Activated CD4-positive, alpha-beta memory T cell treated with anti-CD3 and anti-CD28 coated beads, Interleukin-2, amount 10 ng/mL, durations not matched to agents 7 days and 5 days (primary cell): ENCODE data around the gene MDM2. TPM values are rescaled to one million over a fixed set of nuclear protein-coding genes. Genes with fewer than 3 reads are reported as not detected.
"Not testable (repeated sequence)": the region's sequence is repeated elsewhere in the genome, so short reads cannot be mapped to it uniquely, and the experiment has no call there.

Experiments used
- CTCF ChIA-PET: fragments of 350-600 bp; sonication (Branson Sonifier 250); formaldehyde crosslinking; loops from one replicate; lab custom pipeline; 2021; ENCODE audit warnings: antibody characterized with exemption, inconsistent platforms; lab: Charles Lee
- POLR2A ChIA-PET: fragments of 350-600 bp; sonication (Branson Sonifier 250); formaldehyde crosslinking; loops from one replicate; lab custom pipeline; 2021; ENCODE audit warnings: antibody characterized with exemption; lab: Charles Lee
- DNase-seq: peaks from one replicate; pipeline ENCODE4 v3.0.0-alpha.2; 2020
- H3K27ac Mint-ChIP-seq: one replicate; pipeline ENCODE4 v1.8.0; 2021; ENCODE audit warnings: mild to moderate bottlenecking, mixed read lengths
- H3K27me3 Mint-ChIP-seq: one replicate; pipeline ENCODE4 v1.8.0; 2021; ENCODE audit warnings: mixed read lengths
- H3K36me3 Mint-ChIP-seq: one replicate; pipeline ENCODE4 v1.8.0; 2021; ENCODE audit warnings: low read depth, mixed read lengths
- H3K4me1 Mint-ChIP-seq: one replicate; pipeline ENCODE4 v1.8.0; 2021; ENCODE audit warnings: mixed read lengths
- H3K4me3 Mint-ChIP-seq: one replicate; pipeline ENCODE4 v1.8.0; 2021; ENCODE audit warnings: mild to moderate bottlenecking, mixed read lengths
- H3K9me3 Mint-ChIP-seq: one replicate; pipeline ENCODE4 v1.8.0; 2021; ENCODE audit warnings: mixed read lengths
- total RNA-seq, 2 experiments: library from RNA; stranded (reverse); gene quantifications; one replicate each; pipeline ENCODE4 v1.2.3, GENCODE V29; 2021

The MDM2 gene
- total RNA-seq, 2 experiments from 2014 or later, result 194 to 201 TPM

GRCh38 chr12:68812553-68813241, 4.7 kb downstream of the MDM2 start:
- no peak for DNase-seq
- CTCF ChIA-PET, result interaction anchor here (0.7 to 7.7 kb wide), 6 partner anchors 9 to 320 kb away, joined by 3 to 65 read pairs (median 3); no protein-coding TSS in a partner anchor
- H3K36me3 Mint-ChIP-seq, result peaks cover 86% of the 10 kb centered on the region
- H3K27ac Mint-ChIP-seq, result peak overlapping the region; percentile 19
- peak overlapping the region; percentile 58 for H3K4me3 Mint-ChIP-seq
- peaks cover 61% of the 10 kb centered on the region for H3K4me1 Mint-ChIP-seq
- H3K9me3 Mint-ChIP-seq, result no peaks in the 10 kb centered on the region
- POLR2A ChIA-PET, result interaction anchor here (0.7 to 2.7 kb wide), 9 partner anchors 9 to 1532 kb away, joined by 3 to 10 read pairs (median 3); partner anchors contain the start of gene SLC35E3
- H3K27me3 Mint-ChIP-seq, result no peaks in the 10 kb centered on the region

DNA sequence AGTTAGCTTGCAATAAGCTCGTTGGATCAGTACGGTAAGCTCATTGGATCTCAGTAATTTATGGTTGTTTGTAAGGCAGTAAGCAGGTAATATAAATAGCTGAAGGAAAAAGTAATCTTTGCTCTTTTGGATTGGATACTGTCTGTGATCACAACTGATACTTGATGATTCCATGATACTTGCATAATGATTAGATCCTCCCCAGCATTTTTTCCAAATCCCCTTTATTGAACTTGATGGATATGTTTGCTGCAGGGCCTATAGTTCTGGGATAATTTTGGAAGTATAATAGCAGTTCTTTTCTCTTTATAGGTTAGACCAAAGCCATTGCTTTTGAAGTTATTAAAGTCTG, 5.2 kb downstream of the MDM2 start:
- Mint-ChIP-seq H3K4me3 (peak overlapping the region; percentile 15), H3K4me1 (peaks cover 61% of the 10 kb centered on the region), H3K27ac (peak overlapping the region; percentile 19), H3K27me3 (no peaks in the 10 kb centered on the region), H3K9me3 (no peaks in the 10 kb centered on the region), H3K36me3 (peaks cover 83% of the 10 kb centered on the region)
- DNase-seq, result no peak
- ChIA-PET CTCF (interaction anchor here (0.7 to 7.7 kb wide), 6 partner anchors 9 to 320 kb away, joined by 3 to 65 read pairs (median 3); no protein-coding TSS in a partner anchor), POLR2A (interaction anchor here (0.7 to 2.7 kb wide), 9 partner anchors 8 to 518 kb away, joined by 3 to 10 read pairs (median 3); partner anchors contain the start of gene SLC35E3)

DNA sequence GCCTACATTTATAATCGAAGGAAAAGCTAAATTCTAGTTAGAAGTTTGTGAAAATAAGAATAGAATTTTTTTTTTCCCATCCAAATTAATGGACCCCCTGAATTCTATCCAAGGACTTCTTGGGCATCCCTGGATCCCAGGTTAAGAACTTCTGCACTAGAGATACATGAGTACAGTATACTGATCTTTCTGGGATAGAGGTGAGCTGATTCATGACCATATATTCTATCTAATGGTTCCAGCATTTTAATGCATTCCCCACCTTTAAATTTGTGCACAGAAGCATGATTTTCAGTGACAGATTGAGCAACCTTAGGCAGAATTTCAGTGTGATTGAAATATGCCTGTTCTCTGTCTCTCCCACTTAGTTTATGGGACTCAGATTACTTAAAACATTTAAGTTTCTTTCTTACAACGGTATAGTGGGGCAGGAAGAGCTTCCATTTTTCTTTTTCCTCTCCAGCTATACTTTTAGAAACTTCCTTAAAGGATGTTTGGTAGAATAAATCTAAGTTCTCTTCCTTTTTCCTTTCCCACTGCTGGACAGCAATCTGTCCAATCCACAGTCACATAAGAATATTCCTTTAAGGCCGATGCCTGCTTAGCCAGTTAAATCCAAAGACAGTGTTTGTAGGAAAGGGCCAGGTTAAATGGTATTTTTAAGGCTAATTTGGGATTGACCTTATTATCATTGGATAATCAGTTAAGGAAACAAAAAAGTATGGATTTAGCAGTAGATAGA, 6.7 kb downstream of the MDM2 start:
- no peak for DNase-seq
- Mint-ChIP-seq H3K36me3 (peaks cover 78% of the 10 kb centered on the region), H3K27ac (no peak overlapping the region), H3K27me3 (no peaks in the 10 kb centered on the region), H3K4me3 (no peak overlapping the region), H3K4me1 (peaks cover 61% of the 10 kb centered on the region), H3K9me3 (no peaks in the 10 kb centered on the region)
- ChIA-PET POLR2A (interaction anchor here (0.6 to 2.7 kb wide), 6 partner anchors 9 to 517 kb away, joined by 3 to 10 read pairs (median 4); partner anchors contain the start of genes RAP1B and SLC35E3), CTCF (interaction anchor here (0.7 to 7.7 kb wide), 2 partner anchors 13 to 16 kb away, joined by 4 to 65 read pairs; no protein-coding TSS in a partner anchor)

- H3K36me3 Mint-ChIP-seq, result peaks cover 79% of the 10 kb centered on the region
- POLR2A ChIA-PET, result interaction anchor here (1.1 to 1.7 kb wide), 2 partner anchors 9 to 15 kb away, joined by 4 to 5 read pairs; no protein-coding TSS in a partner anchor
- H3K9me3 Mint-ChIP-seq, result no peaks in the 10 kb centered on the region
- no peak for DNase-seq
- H3K27ac Mint-ChIP-seq, result peak overlapping the region; percentile 1
- H3K4me1 Mint-ChIP-seq, result peaks cover 65% of the 10 kb centered on the region
- H3K27me3 Mint-ChIP-seq, result no peaks in the 10 kb centered on the region
- CTCF ChIA-PET, result interaction anchor here (3.5 to 7.7 kb wide), 2 partner anchors 7 to 16 kb away, joined by 30 to 65 read pairs; partner anchors contain the start of gene MDM2
- H3K4me3 Mint-ChIP-seq, result no peak overlapping the region
Observed at GRCh38 chr12:68815232-68815927, 7.4 kb downstream of the MDM2 start.

- H3K27ac Mint-ChIP-seq, result peak overlapping the region; percentile 70
Observed at GRCh38 chr12:68815928-68816800, 8.2 kb downstream of the MDM2 start.

DNA sequence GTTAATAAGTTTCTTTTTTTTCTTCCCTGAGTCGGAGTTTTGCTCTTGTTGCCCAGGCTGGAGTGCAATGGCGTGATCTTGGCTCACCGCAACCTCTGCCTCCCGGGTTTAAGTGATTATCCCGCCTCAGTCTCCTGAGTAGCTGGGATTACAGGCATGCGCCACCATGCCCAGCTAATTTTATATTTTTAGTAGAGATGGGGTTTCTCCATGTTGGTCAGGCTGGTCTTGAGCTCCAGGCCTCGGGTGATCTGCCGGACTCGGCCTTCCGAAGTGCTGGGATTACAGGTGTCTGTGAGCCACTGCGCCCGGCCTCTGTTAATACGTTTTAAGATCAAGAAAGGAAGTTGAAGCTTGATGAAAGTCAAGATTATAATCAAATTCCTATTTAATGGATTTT, 11.5 kb downstream of the MDM2 start:
- DNase-seq, H3K27me3 Mint-ChIP-seq, H3K27ac Mint-ChIP-seq, H3K9me3 Mint-ChIP-seq, H3K4me3 Mint-ChIP-seq: not testable (repeated sequence)
- peaks cover 54% of the 10 kb centered on the region for H3K4me1 Mint-ChIP-seq
- POLR2A ChIA-PET, result interaction anchor here (1.5 to 4.2 kb wide), 3 partner anchors 11 to 73 kb away, joined by 4 to 33 read pairs (median 7); partner anchors contain the start of genes MDM2 and SLC35E3
- CTCF ChIA-PET, result interaction anchor here (0.9 to 1.3 kb wide), 5 partner anchors 9 to 73 kb away, joined by 3 to 9 read pairs (median 4); partner anchors contain the start of gene MDM2
- H3K36me3 Mint-ChIP-seq, result peaks cover 73% of the 10 kb centered on the region

More at GRCh38 chr12:68815928-68816800, 8.2 kb downstream of the MDM2 start:
- DNase-seq, result no peak
- Mint-ChIP-seq H3K4me1 (peaks cover 66% of the 10 kb centered on the region), H3K9me3 (no peaks in the 10 kb centered on the region), H3K4me3 (no peak overlapping the region), H3K27me3 (no peaks in the 10 kb centered on the region), H3K36me3 (peaks cover 80% of the 10 kb centered on the region)
- POLR2A ChIA-PET, result interaction anchor here (0.8 to 2.6 kb wide), 3 partner anchors 8 to 69 kb away, joined by 4 to 27 read pairs (median 8); partner anchors contain the start of gene MDM2
- CTCF ChIA-PET, result interaction anchor here (3.5 to 7.7 kb wide), 2 partner anchors 8 to 15 kb away, joined by 30 to 65 read pairs; partner anchors contain the start of gene MDM2

- no peak for DNase-seq
- Mint-ChIP-seq H3K27ac (peak overlapping the region; percentile 52), H3K36me3 (peaks cover 69% of the 10 kb centered on the region), H3K9me3 (no peaks in the 10 kb centered on the region), H3K27me3 (no peaks in the 10 kb centered on the region), H3K4me3 (no peak overlapping the region), H3K4me1 (peaks cover 48% of the 10 kb centered on the region)
- ChIA-PET POLR2A (interaction anchor here (0.6 to 4.2 kb wide), 7 partner anchors 9 to 589 kb away, joined by 3 to 33 read pairs (median 3); partner anchors contain the start of gene MDM2), CTCF (interaction anchor here (1.4 to 2.6 kb wide), 4 partner anchors 9 to 13 kb away, joined by 3 to 18 read pairs (median 8); partner anchors contain the start of gene MDM2)
Observed at GRCh38 chr12:68821357-68822188, 13.6 kb downstream of the MDM2 start.

- POLR2A ChIA-PET, result interaction anchor here (1.2 kb wide), 1 partner anchor 9 kb away, joined by 4 read pairs; no protein-coding TSS in a partner anchor
- no peak for DNase-seq
Observed at GRCh38 chr12:68823696-68824095, 15.7 kb downstream of the MDM2 start.

DNA sequence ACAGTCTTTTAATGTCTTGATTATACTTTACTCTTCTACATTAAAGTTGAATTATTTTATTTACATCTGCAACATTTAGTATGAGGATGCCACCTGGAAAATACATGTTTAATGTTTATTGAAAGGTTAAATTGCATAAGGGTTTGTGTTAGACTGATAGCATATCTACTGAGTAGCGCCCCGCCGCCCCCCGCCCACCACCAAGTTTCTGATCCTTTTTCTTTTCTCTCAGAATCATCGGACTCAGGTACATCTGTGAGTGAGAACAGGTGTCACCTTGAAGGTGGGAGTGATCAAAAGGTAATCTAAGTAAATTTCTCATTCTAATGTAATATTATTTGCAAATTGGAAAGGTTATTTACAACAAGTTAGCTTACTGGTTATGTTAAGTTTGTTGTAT, 16.2 kb downstream of the MDM2 start:
- H3K4me1 Mint-ChIP-seq, result peaks cover 45% of the 10 kb centered on the region
- DNase-seq, result no peak
- H3K27me3 Mint-ChIP-seq, result no peaks in the 10 kb centered on the region
- ChIA-PET POLR2A (interaction anchor here (1.2 to 1.4 kb wide), 2 partner anchors 9 to 11 kb away, joined by 3 to 4 read pairs; no protein-coding TSS in a partner anchor), CTCF (no interaction called here)
- H3K36me3 Mint-ChIP-seq, result peaks cover 72% of the 10 kb centered on the region
- H3K27ac Mint-ChIP-seq, result no peak overlapping the region
- H3K9me3 Mint-ChIP-seq, result no peaks in the 10 kb centered on the region
- H3K4me3 Mint-ChIP-seq, result no peak overlapping the region

More at GRCh38 chr12:68823696-68824095, 15.7 kb downstream of the MDM2 start:
- peaks cover 73% of the 10 kb centered on the region for H3K36me3 Mint-ChIP-seq
- CTCF ChIA-PET, result interaction anchor here (2.6 kb wide), 1 partner anchor 15 kb away, joined by 18 read pairs; the partner anchor contains the start of gene MDM2
- H3K9me3 Mint-ChIP-seq, result no peaks in the 10 kb centered on the region
- no peak overlapping the region for H3K4me3 Mint-ChIP-seq
- no peak overlapping the region for H3K27ac Mint-ChIP-seq
- peaks cover 47% of the 10 kb centered on the region for H3K4me1 Mint-ChIP-seq
- no peaks in the 10 kb centered on the region for H3K27me3 Mint-ChIP-seq

DNA sequence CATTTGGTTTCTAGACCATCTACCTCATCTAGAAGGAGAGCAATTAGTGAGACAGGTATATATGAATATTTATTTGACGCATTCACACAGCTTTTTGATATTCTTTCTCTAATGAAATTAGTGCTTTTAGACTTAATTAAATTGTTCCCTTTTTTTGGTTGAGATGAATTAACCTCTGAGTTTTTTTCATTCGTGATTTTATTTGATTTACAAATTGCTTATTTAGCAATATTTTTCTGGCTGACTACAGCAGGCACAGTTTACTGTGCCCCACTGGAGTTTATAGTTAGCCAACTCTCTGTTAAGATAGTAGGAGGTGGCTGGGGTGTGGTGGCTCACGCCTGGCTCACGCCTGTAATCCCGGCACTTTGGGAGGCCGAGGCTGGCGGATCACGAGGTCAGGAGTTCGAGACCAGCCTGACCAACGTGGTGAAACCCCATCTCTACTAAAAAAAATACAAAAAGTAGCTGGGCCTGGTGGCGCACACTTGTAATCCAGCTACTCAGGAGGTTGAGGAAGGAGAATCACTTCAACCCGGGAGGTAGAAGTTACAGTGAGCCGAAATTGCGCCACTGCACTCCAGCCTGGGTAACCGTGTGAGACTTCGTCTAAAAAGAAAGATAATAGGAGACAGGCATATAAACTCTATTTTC, 16.7 kb downstream of the MDM2 start:
- DNase-seq, result no peak
- H3K27me3 Mint-ChIP-seq, result no peaks in the 10 kb centered on the region
- no peaks in the 10 kb centered on the region for H3K9me3 Mint-ChIP-seq
- ChIA-PET POLR2A (interaction anchor here (1.2 to 1.4 kb wide), 2 partner anchors 10 to 12 kb away, joined by 3 to 4 read pairs; no protein-coding TSS in a partner anchor), CTCF (interaction anchor here (1.5 kb wide), 1 partner anchor 12 kb away, joined by 4 read pairs; no protein-coding TSS in a partner anchor)
- H3K36me3 Mint-ChIP-seq, result peaks cover 70% of the 10 kb centered on the region
- no peak overlapping the region for H3K27ac Mint-ChIP-seq
- H3K4me1 Mint-ChIP-seq, result peaks cover 40% of the 10 kb centered on the region
- no peak overlapping the region for H3K4me3 Mint-ChIP-seq
